GM19043 (cell line): Measurements from ENCODE around the gene TPRN.

Source experiments
- ATAC-seq: cut with Tn5 transposase; IDR thresholded peaks from one replicate; pipeline ENCODE4 v1.9.1; 2021; ENCODE audit warnings: low read depth; ENCODE audit not compliant: unreplicated experiment

Gene TPRN

DNA sequence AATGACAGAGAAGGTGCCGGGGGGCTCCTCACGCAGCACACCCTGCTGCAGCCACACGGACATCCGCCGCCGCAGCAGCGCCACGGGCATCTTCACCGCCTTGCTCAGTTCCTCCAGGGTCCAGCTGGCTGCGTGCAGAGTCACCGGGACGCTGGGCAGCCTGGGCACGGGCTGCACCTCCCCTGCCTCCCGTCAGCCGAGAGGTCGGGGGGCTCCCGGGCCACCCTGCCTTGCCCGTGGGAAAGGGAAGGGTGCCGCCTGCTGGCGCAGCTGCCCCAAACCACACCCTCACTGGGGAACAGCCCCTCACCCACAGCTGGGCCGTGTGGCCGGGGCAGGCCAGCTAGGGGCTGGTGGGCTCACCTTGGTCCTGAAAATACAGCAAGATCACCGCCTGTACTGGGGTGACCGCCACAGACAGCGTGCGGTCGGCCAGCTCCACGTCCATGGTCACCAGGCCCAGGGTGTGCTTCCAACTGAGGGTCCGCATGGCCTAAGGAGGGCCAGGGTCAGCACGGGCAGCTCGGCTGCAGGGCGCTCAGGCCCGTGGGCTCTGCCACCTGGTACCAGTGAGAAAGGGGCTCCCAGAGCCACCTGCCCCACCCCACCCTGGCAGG, 25.1 kb downstream of the TPRN start:
- no peak for ATAC-seq

DNA sequence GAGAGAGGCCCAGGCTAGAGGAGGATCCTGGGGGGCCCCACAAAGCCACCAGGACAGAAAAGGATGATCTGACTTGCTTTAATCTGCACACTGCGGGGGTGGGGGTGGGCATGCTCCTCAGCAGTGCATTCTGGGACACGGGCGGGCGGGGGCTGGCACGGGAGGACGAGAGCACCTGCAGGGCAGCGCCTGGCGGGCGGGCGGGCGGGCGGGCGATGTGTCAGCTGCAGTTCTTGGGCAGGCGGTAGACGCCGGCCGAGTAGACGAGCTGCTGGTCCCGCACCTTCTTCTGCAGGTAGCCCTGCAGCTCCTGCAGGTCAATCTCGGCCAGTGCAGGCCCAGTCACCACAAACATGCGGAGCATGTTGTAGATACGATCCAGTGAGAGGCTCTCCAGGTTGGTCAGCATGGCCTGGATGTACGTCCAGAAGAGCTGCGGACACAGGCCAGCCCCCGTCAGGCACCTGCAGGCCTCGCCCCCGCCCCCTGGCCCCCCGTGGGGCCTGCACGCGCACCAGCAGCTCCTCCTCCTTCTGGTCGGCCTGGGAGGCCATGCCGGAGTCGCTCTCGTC, 25.7 kb downstream of the TPRN start:
- ATAC-seq: no peak

DNA sequence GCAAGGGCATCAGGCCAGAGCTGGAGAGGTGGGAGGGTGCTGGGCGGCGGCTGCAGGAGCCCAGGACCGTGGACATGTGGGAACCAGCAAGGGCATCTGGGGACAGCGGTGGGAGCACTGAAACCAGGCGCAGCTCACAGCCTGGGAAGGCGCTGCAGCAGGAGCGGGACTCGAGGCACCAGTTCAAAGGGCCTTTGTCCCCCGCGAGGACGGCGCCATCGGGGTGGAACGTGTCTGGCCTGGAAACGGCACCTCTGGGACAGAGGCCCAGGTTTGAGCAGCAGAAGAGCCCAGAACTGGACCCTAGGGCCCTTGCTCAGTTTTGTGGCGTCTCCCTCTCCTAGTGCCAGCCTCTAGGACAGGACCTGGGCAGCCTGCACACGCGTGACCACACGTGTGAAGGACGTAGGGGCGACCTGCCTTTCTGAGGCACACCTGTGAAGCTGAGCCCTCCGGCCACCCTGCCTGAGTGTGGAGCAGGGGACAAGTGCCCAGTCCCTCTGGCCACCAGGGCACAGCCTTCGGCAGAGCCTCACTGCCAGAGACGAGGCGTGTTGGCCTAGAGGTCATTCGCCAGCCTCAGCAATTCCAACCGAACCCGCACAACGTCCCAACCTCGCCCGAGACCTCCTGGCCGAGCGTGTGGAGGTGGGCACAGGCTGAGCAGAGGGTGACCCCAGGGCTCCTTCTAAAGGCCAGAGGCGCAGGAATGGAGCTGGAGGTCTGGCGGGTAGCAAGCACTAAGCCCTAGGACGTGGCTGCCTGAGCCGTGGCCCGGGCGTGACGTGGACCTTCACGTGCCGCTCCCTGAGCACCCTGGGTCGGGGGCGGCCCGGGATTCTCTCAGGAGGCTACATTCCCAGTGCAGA, 26.5 kb downstream of the TPRN start:
- no peak for ATAC-seq

DNA sequence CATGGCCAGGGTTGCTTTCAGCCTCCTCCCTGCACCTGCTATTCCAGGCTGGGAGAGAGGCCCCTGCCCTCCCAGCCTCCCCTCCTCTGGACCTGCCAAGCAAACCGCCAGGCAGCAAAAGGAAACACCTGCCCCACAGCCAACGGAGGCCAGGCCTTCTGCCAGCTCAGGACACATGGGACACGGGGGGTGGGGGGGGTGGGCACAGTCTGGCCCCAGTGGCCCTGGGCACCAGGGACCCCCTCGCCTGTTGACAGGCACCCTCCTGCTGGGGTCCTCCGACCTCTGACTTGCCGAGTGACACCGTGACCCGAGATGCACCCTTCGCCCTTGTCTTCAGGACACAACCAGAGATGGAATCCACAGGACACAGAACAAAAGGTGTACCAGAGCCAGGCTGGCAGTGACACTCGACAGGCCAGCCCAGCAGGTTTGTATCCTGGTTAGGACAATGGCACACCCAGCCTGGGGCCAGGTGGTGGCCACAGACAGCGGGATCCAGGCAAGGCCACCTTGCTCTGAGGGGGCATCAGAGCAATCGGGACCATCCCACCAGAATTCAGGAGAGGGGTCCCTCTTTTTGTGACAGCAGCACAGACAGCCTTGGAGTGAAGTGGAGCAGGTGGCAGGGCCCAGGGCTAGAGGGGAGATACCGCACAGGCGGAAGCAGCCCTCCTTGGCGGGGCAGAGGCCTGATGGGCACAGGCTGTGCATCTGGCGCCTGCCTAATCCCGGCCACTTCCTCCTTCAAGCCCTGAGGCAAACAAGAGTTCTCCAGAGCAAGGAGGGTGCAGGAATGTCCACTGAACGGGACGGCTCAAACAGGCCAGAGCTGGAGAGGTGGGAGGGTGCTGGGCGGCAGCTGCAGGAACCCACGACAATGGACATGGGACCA, 27.4 kb downstream of the TPRN start:
- no peak for ATAC-seq

DNA sequence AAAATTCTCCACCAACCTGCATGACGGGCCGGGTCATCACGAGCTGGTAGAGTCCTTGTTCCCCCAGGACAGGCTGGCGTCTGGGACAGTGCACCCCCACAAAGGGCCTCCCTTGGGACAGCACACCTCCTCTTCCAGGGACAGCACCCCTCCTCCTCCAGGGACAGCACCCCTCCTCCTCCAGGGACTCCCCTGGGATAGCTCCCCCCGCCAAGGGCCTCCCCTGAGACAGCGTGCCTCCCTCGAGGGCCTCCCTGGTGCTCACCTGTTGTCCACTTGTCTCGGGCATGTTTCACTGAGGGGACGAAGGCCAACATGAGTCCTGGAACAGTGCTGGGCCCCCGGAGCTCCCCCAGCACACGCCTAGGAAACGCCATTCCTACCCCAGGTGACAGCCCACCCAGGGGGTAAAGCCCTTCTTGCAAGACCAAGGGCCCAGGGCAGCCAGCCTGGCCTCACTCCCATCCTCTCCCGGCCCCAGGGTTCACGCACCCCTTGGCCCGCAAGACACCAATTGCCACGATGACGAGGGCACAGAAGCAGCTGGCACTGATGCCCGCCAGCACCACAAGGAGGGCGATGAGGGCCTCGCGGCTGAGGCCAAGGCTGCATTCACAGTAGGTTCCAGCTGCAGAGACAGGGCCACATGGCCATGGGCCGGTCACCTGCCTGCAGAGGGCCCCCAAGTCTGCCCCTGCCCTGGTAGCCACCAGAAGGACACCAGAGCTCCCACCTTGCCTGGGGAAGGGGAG, 29.2 kb downstream of the TPRN start:
- ATAC-seq: no peak

DNA sequence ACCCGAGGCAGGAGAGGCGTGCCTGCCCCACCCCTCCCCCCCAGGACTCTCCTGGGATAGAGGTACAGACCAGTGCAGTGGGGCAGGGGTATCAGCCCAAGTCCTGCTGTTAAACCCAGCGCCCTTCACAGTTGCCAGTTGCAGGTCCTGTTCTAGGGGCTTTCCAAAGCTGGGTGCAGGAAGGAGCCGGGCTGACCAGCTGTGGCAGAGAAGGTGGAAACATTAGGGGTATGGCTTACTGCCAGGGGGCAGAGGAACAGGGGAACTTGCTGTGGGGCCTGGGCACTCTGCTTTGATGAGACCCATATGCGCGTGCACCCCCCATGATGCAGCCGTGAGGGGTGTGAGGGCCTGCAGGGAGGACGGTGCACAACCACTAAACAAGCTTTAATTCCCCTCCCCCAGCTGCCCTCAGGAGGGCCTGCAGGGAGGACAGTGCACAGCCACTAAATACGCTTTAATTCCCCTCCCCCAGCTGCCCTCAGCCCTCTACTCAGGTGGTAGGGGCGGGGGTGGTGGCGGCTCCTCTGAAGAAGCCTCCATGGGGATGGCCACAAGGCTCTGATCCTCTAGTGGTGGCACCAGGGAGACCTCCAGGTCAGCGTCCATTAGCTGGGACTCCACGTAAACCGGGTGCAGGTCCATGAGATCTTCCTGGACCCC, 29.9 kb downstream of the TPRN start:
- ATAC-seq: no peak

DNA sequence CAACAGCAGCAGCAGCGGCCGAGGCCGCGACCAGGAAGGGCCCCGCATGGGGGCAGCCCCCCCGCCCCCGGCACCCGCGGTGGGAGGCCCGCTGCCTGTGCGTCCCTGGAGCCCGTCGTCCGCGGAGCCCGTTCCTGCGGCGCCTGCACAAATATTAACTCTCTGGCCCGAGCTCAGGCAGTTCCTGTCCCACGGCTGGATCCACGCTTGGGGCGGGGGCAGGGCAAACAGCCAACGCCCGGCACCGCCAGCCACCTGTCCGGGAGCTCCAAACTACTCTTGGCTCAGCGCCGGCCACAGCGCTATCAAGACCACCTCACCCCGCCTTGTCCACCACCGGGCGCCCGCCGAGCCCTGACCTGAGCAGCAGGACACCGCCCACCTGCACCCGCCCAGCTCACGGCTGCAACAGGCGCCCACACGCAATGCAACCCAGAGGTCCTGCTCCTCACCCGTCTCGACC, 30.6 kb downstream of the TPRN start, which contains the start of gene LRRC26:
Gene LRRC26, minus strand, starts transcription at position 156 of the 463 bp plus-strand sequence. Its CDS starts 108 bp downstream, at position 48.
- no peak for ATAC-seq

DNA sequence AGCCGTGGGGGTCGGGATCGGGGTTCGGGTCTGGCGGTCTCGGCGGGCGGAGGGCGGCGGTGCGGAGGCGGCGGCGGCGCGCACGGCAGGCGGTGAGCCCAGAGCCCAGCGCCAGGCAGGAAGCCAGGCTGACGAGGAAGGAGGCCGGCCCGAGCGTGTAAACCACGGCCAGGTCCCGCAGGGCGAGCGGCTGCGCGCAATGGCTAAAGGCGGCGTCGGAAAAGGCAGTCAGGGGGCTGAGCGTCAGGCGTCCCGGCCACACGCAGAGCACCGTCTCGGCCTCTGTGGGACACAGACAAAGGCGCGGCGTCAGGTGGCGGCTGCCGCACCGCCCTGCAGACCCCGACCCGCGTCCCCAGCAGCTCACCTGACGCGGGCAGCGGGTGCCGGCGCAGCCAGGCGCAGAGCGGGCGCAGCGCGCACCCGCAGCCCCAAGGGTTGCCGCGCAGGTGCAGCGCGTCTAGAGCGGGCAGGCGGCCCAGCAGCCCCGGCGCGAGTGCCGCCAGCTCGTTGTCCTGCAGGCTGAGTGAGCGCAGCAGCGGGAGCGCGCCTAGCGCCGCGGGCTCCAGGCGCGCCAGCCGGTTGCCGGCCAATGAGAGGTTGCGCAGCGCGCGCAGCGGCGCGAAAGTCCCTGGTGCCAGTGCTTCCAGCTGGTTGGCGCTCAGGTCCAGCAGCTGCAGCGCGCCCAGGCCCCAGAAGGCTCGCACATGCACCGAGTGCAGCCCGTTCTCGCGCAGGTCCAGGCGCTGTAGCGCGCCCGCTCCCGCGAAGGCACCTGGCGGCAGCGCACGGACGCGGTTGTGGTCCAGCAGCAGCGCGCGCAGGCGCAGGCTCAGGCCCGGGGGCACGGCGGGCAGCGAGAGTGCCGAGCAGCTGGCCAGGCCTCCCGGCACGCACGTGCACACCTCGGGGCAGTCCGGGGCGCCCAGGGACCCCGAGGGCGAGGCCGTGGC, 31.4 kb downstream of the TPRN start:
- no peak for ATAC-seq

DNA sequence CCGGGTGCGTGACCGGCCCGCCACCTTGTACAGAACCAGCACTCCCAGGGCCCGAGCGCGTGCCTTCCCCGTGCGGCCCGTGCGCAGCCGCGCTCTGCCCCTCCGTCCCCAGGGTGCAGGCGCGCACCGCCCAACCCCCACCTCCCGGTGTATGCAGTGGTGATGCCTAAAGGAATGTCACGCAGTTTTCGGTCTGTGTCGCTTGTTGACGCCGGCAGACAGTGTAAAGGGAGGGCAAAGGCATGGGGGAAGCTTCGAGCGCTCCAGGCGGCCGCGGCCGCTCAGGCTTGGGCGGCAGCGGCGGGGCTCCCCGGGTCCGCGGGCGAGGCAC, 32.0 kb downstream of the TPRN start:
- ATAC-seq: no peak

DNA sequence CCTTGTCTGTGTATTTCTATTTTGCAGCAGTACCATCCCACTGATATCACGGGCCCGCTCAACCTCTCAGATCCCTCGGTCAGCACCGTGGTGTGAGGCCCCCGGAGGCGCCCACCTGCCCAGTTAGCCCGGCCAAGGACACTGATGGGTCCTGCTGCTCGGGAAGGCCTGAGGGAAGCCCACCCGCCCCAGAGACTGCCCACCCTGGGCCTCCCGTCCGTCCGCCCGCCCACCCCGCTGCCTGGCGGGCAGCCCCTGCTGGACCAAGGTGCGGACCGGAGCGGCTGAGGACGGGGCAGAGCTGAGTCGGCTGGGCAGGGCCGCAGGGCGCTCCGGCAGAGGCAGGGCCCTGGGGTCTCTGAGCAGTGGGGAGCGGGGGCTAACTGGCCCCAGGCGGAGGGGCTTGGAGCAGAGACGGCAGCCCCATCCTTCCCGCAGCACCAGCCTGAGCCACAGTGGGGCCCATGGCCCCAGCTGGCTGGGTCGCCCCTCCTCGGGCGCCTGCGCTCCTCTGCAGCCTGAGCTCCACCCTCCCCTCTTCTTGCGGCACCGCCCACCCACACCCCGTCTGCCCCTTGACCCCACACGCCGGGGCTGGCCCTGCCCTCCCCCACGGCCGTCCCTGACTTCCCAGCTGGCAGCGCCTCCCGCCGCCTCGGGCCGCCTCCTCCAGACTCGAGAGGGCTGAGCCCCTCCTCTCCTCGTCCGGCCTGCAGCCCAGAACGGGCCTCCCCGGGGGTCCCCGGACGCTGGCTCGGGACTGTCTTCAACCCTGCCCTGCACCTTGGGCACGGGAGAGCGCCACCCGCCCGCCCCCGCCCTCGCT, 32.6 kb downstream of the TPRN start:
- no peak for ATAC-seq

DNA sequence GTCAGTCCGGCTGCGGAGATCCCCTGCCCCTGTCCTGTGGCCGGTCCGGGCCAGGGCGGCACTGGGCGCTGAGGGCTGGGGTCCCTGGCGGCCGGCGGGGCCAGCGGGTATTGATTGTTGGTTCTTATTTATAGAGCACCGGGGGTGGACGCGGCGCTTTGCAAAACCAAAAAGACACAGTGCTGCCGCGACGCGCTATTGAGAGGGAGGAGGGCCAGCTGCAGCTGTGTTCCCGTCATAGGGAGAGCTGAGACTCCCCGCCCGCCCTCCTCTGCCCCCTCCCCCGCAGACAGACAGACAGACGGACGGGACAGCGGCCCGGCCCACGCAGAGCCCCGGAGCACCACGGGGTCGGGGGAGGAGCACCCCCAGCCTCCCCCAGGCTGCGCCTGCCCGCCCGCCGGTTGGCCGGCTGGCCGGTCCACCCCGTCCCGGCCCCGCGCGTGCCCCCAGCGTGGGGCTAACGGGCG, 33.2 kb downstream of the TPRN start:
- ATAC-seq: no peak

DNA sequence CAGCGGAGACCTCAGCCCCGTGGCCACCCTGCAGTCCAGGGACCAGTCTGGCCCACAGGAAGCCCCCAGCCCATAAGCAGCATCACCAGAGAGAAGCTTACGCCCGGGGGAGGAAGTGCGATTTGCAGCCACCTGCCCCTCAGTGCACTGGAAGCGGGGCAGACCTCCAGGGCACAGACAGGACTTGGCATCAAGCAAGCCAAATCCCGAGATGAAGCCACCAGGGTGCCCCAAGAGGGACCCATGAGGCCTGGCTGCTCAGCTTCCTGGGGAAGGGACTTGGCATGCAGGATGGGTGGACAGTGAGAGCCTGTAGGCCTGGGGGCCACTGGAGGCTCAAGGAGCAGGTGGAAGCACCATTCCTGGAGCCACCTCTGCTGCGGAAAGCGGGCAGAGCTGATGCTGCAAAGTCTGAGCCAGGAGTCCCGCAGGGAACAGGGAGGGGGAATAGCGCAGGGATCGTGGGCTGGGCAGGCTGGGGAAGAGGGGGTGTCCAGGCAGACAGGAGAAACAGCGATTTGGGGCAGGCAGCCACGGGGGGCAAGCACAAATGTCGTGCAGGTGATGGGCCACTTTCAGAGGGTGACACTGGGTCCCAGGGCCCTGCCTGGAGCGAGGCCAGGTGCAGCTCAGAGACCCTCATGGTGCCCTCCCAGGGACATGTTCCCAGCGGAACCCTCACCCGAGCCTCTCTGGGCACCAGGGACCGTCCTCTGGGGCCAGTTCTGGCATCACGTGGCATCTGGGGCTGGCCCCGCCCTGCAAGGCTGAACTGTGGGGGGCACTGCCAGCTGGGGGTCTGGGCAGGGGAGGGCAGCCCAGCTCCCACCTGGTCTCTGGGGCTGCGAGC, 33.9 kb downstream of the TPRN start:
- ATAC-seq: no peak

DNA sequence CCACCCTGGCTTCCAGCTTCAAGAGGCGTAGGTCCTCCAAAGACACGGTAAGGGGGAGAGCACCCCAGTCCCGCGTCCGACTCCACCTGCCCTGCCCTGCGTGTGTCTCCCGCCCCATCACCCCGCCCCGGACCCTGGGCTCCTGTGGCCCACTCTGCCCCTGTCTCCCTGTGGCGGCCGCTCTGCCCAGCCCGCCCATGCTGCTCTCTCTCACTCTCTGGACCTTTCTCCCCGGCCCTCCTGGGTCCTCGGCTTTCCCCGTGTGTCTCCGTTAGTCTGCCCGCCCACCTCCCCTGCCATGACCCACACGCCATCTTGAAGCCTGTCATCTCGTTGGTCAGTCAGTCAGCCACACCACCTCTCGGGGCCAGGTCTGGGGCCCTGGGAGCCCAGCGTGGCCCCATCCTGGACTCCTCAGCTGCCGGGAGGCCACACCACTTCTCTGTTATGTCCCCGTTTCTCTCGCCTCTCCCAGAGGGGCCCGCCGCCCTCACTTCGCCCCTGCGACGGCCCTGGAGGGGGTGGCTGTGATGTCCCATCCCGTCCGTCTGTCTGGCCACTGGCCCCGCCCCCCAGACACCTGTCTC, 35.2 kb downstream of the TPRN start:
- ATAC-seq: no peak

DNA sequence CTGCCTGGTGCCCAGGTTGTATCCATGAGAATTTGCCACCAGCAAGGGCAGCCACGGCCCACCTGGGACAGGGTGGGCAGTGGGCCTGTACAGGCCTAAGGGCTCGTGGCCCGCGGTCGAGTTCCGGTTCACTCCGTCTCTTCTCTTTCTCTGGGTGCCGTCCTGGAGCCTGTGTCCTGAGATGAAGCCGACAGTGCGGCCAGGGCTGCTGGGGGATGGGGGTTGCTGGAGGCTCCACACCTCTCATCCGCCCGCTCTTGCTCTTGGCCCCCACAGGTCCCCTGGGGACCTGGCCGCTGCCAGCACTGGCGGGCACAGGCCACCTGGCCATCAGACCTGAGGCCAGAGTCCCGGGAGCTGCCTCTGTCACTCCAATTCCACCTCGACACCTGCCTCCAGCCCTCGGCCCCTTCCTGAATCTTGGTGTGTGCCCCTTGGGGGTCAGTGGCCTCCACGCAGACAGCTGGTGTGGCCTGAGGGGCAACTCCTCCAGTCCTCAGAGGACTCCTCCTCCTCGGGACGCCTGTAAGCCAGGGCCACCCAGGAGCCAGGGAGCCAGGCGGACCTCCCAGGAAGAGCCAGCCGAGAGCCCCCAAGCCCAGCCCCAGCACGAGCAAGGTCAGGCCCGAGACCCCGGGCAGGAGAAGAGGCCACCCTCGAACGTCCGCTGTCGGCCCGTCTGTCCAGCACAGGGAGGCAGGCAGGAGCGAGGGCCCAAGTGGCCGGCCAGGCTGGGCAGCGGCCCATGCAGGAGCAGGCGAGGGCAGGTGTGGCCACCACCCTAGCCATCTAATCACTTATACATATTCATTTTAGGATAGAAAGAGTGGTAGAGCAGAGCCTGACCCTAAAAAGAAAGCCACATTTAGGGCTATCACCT, 35.9 kb downstream of the TPRN start:
- ATAC-seq: no peak

DNA sequence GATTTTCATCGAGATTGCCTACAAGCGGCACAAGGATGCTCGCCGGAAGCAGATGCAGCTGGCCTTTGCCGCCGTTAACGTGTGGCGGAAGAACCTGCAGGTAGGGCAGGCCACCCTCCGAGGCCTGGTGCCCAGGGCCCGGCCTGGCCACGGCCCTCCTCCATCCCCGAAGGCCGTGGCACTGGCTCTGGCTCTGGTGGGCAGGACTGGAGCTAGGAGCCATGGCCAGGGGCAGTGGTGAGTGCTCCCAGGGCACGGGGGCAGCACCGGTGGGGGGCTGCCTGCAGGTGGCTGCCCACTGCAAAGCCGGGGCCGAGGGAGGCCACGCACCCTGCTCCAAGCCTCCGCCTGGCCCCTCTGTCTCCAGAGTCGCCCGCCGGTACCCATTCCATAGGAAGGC, 36.7 kb downstream of the TPRN start:
- no peak for ATAC-seq
